ENCODE data around the gene SYT6.

DNA sequence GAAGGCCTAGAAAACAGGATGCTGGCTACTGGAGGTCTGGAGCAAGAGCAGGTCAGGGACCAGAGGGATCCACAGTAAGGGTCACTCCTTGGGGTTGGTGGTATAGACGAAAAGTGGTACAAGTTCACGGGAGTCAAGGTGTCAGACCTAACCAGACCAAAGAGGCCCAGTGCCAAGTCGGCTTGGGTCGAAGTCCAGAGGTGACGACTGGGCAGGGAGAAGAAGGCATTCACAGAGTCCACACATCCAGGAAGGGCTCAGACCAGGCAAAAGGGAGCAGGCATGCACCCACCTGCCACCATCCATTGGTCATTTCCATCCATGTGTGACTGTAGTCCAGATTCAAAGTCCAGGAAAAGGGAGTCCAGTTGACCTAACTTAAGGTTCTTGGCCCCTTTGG, 27.1 kb upstream of the SYT6 start:
- TF ChIP-seq, protein P1, sequence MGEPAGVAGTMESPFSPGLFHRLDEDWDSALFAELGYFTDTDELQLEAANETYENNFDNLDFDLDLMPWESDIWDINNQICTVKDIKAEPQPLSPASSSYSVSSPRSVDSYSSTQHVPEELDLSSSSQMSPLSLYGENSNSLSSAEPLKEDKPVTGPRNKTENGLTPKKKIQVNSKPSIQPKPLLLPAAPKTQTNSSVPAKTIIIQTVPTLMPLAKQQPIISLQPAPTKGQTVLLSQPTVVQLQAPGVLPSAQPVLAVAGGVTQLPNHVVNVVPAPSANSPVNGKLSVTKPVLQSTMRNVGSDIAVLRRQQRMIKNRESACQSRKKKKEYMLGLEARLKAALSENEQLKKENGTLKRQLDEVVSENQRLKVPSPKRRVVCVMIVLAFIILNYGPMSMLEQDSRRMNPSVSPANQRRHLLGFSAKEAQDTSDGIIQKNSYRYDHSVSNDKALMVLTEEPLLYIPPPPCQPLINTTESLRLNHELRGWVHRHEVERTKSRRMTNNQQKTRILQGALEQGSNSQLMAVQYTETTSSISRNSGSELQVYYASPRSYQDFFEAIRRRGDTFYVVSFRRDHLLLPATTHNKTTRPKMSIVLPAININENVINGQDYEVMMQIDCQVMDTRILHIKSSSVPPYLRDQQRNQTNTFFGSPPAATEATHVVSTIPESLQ (CRISPR knock-in tag; IDR thresholded peaks at IDR 0.05) = no peak
- TF ChIP-seq MAX (CRISPR knock-in tag; IDR thresholded peaks at IDR 0.05) (no peak), GABPB1 (CRISPR knock-in tag; IDR thresholded peaks at IDR 0.05) (no peak)
